AG10803 (cell line): Measurements from ENCODE around the gene TFEB.

Experiments used
- DNase-seq: peaks from one replicate; pipeline ENCODE4 v3.0.0; 2010; ENCODE audit warnings: low read depth
- H3K4me3 ChIP-seq: 2 replicates; pipeline ENCODE4 v1.5.1; 2011; ENCODE audit warnings: mild to moderate bottlenecking, low read length, control low read depth
- TF ChIP-seq, protein P1 (sequence below): conservative IDR thresholded peaks from 2 replicates; pipeline ENCODE4 v1.5.1; 2011; ENCODE audit warnings: mild to moderate bottlenecking, low read length, control low read depth, inconsistent platforms

The TFEB gene

DNA sequence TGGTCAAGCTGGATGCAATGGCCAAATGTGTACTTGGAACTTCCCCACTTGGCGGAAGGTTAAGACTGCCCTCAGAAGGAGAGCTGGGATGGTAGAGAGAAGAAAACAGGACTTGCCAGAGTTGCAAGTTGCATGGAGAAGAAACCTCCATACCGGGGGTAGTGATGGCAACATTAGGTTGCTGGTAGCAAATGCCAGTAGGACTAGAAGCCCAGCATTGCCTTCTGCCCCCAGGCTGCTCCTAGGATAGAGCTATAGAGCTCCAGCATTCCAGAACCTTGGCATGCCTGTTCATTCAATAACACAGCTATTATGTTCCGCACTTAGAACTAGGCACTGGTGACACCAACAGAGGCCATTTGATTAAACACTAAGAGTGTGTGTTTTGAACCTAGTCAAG, 26.6 kb downstream of the TFEB start:
- DNase-seq: no peak
- H3K4me3 ChIP-seq: no peak overlapping the region
- TF ChIP-seq, protein P1, sequence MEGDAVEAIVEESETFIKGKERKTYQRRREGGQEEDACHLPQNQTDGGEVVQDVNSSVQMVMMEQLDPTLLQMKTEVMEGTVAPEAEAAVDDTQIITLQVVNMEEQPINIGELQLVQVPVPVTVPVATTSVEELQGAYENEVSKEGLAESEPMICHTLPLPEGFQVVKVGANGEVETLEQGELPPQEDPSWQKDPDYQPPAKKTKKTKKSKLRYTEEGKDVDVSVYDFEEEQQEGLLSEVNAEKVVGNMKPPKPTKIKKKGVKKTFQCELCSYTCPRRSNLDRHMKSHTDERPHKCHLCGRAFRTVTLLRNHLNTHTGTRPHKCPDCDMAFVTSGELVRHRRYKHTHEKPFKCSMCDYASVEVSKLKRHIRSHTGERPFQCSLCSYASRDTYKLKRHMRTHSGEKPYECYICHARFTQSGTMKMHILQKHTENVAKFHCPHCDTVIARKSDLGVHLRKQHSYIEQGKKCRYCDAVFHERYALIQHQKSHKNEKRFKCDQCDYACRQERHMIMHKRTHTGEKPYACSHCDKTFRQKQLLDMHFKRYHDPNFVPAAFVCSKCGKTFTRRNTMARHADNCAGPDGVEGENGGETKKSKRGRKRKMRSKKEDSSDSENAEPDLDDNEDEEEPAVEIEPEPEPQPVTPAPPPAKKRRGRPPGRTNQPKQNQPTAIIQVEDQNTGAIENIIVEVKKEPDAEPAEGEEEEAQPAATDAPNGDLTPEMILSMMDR: no peak

DNA sequence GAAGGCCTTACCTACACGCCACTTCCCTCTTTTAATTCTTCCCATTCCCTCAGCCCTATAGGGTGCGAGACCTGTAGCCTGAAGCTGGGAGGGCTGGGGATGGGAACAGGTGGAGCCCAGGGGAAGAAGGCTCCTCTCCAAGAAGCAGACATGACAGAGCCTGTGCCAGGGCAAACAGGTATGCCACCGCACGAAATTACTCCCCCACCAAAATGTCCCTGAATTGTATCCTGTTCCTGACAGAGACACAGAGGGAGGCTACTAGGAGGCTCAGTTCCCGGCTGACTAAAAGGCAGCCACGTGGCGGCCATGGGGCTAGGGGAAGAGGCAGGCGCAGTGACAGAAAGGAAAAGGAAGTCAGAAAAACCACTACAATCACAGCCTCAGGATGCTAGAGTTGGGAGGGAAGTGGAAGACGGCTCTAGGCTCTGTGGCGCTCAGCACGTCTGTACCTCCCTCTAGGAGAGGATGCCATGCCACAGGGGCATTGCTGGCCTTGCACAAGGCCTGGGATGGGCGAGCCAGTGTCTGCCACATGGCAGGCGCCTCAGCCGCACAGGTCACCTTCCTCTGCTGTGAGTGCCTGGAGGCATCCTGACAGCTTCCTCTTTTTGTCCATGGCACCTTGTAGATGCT, 27.7 kb downstream of the TFEB start:
- DNase-seq: no peak
- TF ChIP-seq, protein P1: no peak
- H3K4me3 ChIP-seq: no peak overlapping the region

GRCh38 chr6:41706876-41707564, 28.4 kb downstream of the TFEB start:
- no peak overlapping the region for H3K4me3 ChIP-seq
- peak; percentile 78 for DNase-seq
- TF ChIP-seq, protein P1: no peak

GRCh38 chr6:41705996-41706835, 29.2 kb downstream of the TFEB start:
- no peak overlapping the region for H3K4me3 ChIP-seq
- TF ChIP-seq, protein P1: peak; percentile 66
- DNase-seq: peak; percentile 79

GRCh38 chr6:41705311-41705995, 30.0 kb downstream of the TFEB start:
- DNase-seq: no peak
- no peak overlapping the region for H3K4me3 ChIP-seq
- TF ChIP-seq, protein P1: no peak

- no peak for DNase-seq
- TF ChIP-seq, protein P1: no peak
- no peak overlapping the region for H3K4me3 ChIP-seq
These were observed 30.6 kb downstream of the TFEB start for GRCh38 chr6:41704656-41705310.
